HEK293 (cell line): ENCODE data around the gene GM2A.

ENCODE experiments used
- CTCF ChIA-PET: fragments of 350-600 bp; formaldehyde crosslinking; extraction: SDS; loops from one replicate; lab custom pipeline; 2021; ENCODE audit warnings: antibody characterized with exemption; lab: Yijun Ruan, JAX
- POLR2A ChIA-PET: fragments of 300-600 bp; formaldehyde crosslinking; extraction: SDS; loops from one replicate; lab custom pipeline; 2020; ENCODE audit warnings: antibody characterized with exemption, inconsistent platforms; lab: Yijun Ruan, JAX
- H3K27ac ChIP-seq: fragments of 200-500 bp; sonication (Bioruptor generic); 2 replicates; pipeline ENCODE4 v1.5.1; 2014; ENCODE audit warnings: low read depth, low read length, control low read depth, inconsistent platforms; ENCODE audit errors: extremely low read depth
- H3K36me3 ChIP-seq, 2 experiments: fragments of 200-500 bp in 1 of 2; sonication (Bioruptor generic) in 1 of 2; 1 replicate in 1 of 2; 2 replicates in 1 of 2; pipeline ENCODE4 v1.5.1; 2014 to 2017; ENCODE audit warnings: inconsistent platforms in 2 of 2, low read length in 2 of 2; ENCODE audit not compliant: control insufficient read depth in 2 of 2, insufficient read depth in 1 of 2
- H3K4me1 ChIP-seq: fragments of 200-500 bp; sonication (Bioruptor generic); 2 replicates; pipeline ENCODE4 v1.5.1; 2014; ENCODE audit warnings: mild to moderate bottlenecking, low read length, inconsistent platforms; ENCODE audit not compliant: control insufficient read depth, insufficient read depth
- H3K4me3 ChIP-seq: 2 replicates; pipeline ENCODE4 v1.5.1; 2011; ENCODE audit warnings: low read depth, mild to moderate bottlenecking, control low read depth, low read length, moderate library complexity
- H3K9me3 ChIP-seq: fragments of 200-500 bp; sonication (Bioruptor generic); 2 replicates; pipeline ENCODE4 v1.5.1; 2014; ENCODE audit warnings: low read depth, low read length, inconsistent platforms; ENCODE audit not compliant: control insufficient read depth, insufficient read depth
- CTCF ChIP-seq: fragments of 450-650 bp; formaldehyde crosslinking; IDR thresholded peaks from 2 replicates; pipeline ENCODE4 v1.5.1; 2016; ENCODE audit warnings: missing biosample characterization, missing genetic modification characterization
- EGR2 ChIP-seq: fragments of 450-650 bp; formaldehyde crosslinking; IDR thresholded peaks from 2 replicates; pipeline ENCODE4 v1.5.1; 2016; ENCODE audit warnings: low read depth, missing biosample characterization, missing genetic modification characterization
- FEZF1 ChIP-seq: fragments of 450-650 bp; formaldehyde crosslinking; IDR thresholded peaks from 2 replicates; pipeline ENCODE4 v1.5.1; 2016; ENCODE audit warnings: missing biosample characterization, missing genetic modification characterization
- GLI4 ChIP-seq: fragments of 450-650 bp; formaldehyde crosslinking; IDR thresholded peaks from 2 replicates; pipeline ENCODE4 v1.5.1; 2016; ENCODE audit warnings: missing biosample characterization, missing genetic modification characterization
- OVOL3 ChIP-seq: fragments of 450-650 bp; formaldehyde crosslinking; IDR thresholded peaks from 2 replicates; pipeline ENCODE4 v1.5.1; 2016; ENCODE audit warnings: missing biosample characterization, missing genetic modification characterization
- SCRT2 ChIP-seq: fragments of 450-650 bp; formaldehyde crosslinking; IDR thresholded peaks from 2 replicates; pipeline ENCODE4 v1.5.1; 2016; ENCODE audit warnings: missing biosample characterization, missing genetic modification characterization
- ZBTB8A ChIP-seq: fragments of 450-650 bp; formaldehyde crosslinking; IDR thresholded peaks from 2 replicates; pipeline ENCODE4 v1.5.1; 2016; ENCODE audit warnings: missing biosample characterization, missing genetic modification characterization
- ZFHX2 ChIP-seq: fragments of 450-650 bp; formaldehyde crosslinking; conservative IDR thresholded peaks from 2 replicates; pipeline ENCODE4 v1.5.1; 2016; ENCODE audit warnings: missing biosample characterization, missing genetic modification characterization
- ZNF114 ChIP-seq: fragments of 450-650 bp; formaldehyde crosslinking; IDR thresholded peaks from 2 replicates; pipeline ENCODE4 v1.5.0; 2017; ENCODE audit warnings: missing biosample characterization, missing genetic modification characterization
- ZNF138 ChIP-seq: fragments of 450-650 bp; formaldehyde crosslinking; IDR thresholded peaks from 2 replicates; pipeline ENCODE4 v1.5.1; 2016; ENCODE audit warnings: missing biosample characterization, missing genetic modification characterization, borderline replicate concordance
- ZNF2 ChIP-seq: fragments of 450-650 bp; formaldehyde crosslinking; IDR thresholded peaks from 2 replicates; pipeline ENCODE4 v1.5.1; 2016; ENCODE audit warnings: missing biosample characterization, missing genetic modification characterization
- ZNF23 ChIP-seq: fragments of 450-650 bp; formaldehyde crosslinking; IDR thresholded peaks from 2 replicates; pipeline ENCODE4 v1.5.1; 2016; ENCODE audit warnings: missing biosample characterization, missing genetic modification characterization, borderline replicate concordance
- ZNF302 ChIP-seq: fragments of 450-650 bp; formaldehyde crosslinking; IDR thresholded peaks from 2 replicates; pipeline ENCODE4 v1.5.1; 2016; ENCODE audit warnings: missing biosample characterization, missing genetic modification characterization, low read depth
- ZNF362 ChIP-seq: fragments of 450-650 bp; formaldehyde crosslinking; IDR thresholded peaks from 2 replicates; pipeline ENCODE4 v1.5.1; 2016; ENCODE audit warnings: missing biosample characterization, missing genetic modification characterization
- ZNF530 ChIP-seq: fragments of 450-650 bp; formaldehyde crosslinking; IDR thresholded peaks from 2 replicates; pipeline ENCODE4 v1.5.1; 2016; ENCODE audit warnings: low read depth, missing biosample characterization, missing genetic modification characterization
- ZNF660 ChIP-seq: fragments of 450-650 bp; IDR thresholded peaks from 2 replicates; pipeline ENCODE4 v1.5.1; 2018; ENCODE audit warnings: missing biosample characterization, mild to moderate bottlenecking, missing genetic modification characterization
- ZNF692 ChIP-seq: fragments of 450-650 bp; formaldehyde crosslinking; IDR thresholded peaks from 2 replicates; pipeline ENCODE4 v1.5.1; 2016; ENCODE audit warnings: missing biosample characterization, missing genetic modification characterization
- ZNF76 ChIP-seq: fragments of 450-650 bp; formaldehyde crosslinking; IDR thresholded peaks from 2 replicates; pipeline ENCODE4; 2016; ENCODE audit warnings: low read depth, missing biosample characterization, missing genetic modification characterization, borderline replicate concordance

GM2A gene

GRCh38 chr5:151236888-151237287, 16.1 kb upstream of the GM2A start:
- Histone ChIP-seq H3K4me1 (no peaks in the 10 kb centered on the region), H3K27ac (no peak overlapping the region), H3K9me3 (no peaks in the 10 kb centered on the region), H3K36me3 (no peaks in the 10 kb centered on the region), H3K4me3 (no peak overlapping the region)
- ChIA-PET CTCF (interaction anchor here (0.6 to 6.6 kb wide), 6 partner anchors 29 to 410 kb away, joined by 3 to 54 read pairs (median 4); no protein-coding TSS in a partner anchor), POLR2A (interaction anchor here (0.7 kb wide), 1 partner anchor 211 kb away, joined by 3 read pairs; no protein-coding TSS in a partner anchor)
- TF ChIP-seq ZNF138 (tag by site-specific recombination) (no peak), ZNF302 (tag by site-specific recombination) (no peak), SCRT2 (tag by site-specific recombination) (no peak), ZNF530 (tag by site-specific recombination) (no peak), ZNF660 (tag by site-specific recombination) (no peak), ZNF692 (no peak), FEZF1 (tag by site-specific recombination) (no peak), ZNF76 (tag by site-specific recombination) (no peak)

- H3K27ac ChIP-seq: no peak overlapping the region
- TF ChIP-seq OVOL3 (tag by site-specific recombination): no peak
- no peak for TF ChIP-seq ZBTB8A (tag by site-specific recombination)
- no peak for TF ChIP-seq CTCF (tag by site-specific recombination)
- TF ChIP-seq ZNF2: no peak
- no peak for TF ChIP-seq GLI4 (tag by site-specific recombination)
- no peak for TF ChIP-seq ZNF23
- no peak for TF ChIP-seq ZNF362 (tag by site-specific recombination)
- H3K4me3 ChIP-seq: no peak overlapping the region
- H3K9me3 ChIP-seq: no peaks in the 10 kb centered on the region
- no peaks in the 10 kb centered on the region for H3K36me3 ChIP-seq
- POLR2A ChIA-PET: interaction anchor here (0.5 kb wide), 1 partner anchor 70 kb away, joined by 5 read pairs; no protein-coding TSS in a partner anchor
- CTCF ChIA-PET: interaction anchor here (0.6 to 6.6 kb wide), 12 partner anchors 8 to 409 kb away, joined by 3 to 54 read pairs (median 8); no protein-coding TSS in a partner anchor
- H3K4me1 ChIP-seq: no peaks in the 10 kb centered on the region
Observed at GRCh38 chr5:151237685-151238084, 15.3 kb upstream of the GM2A start.

- no peaks in the 10 kb centered on the region for H3K4me1 ChIP-seq
- no peak overlapping the region for H3K4me3 ChIP-seq
- POLR2A ChIA-PET: interaction anchor here (0.5 to 1.7 kb wide), 2 partner anchors 14 to 71 kb away, joined by 4 to 5 read pairs; partner anchors contain the start of gene GM2A
- CTCF ChIA-PET: interaction anchor here (0.6 to 6.6 kb wide), 22 partner anchors 8 to 1068 kb away, joined by 3 to 54 read pairs (median 5); no protein-coding TSS in a partner anchor
- no peaks in the 10 kb centered on the region for H3K9me3 ChIP-seq
- no peak for TF ChIP-seq ZNF114
- TF ChIP-seq EGR2 (tag by site-specific recombination): peak; percentile 58
- TF ChIP-seq ZFHX2 (tag by site-specific recombination): peak; percentile 56
- no peak overlapping the region for H3K27ac ChIP-seq
- no peaks in the 10 kb centered on the region for H3K36me3 ChIP-seq
Observed at GRCh38 chr5:151238303-151238741, 14.7 kb upstream of the GM2A start.
